GM23338 (cell line): Measurements from ENCODE around the gene PHRF1.

ENCODE experiments used
- CREB1 ChIP-seq: fragments of 250-450 bp; sonication (Bioruptor Pico); IDR thresholded peaks from 2 replicates; pipeline ENCODE4 v1.5.0; 2020; ENCODE audit warnings: low read depth, mild to moderate bottlenecking, moderate library complexity
- EZH2 ChIP-seq: fragments of 200-600 bp; sonication (generic); IDR thresholded peaks from one replicate; pipeline ENCODE4 v1.8.0; 2017; ENCODE audit warnings: antibody characterized with exemption, mild to moderate bottlenecking, low read depth; ENCODE audit not compliant: unreplicated experiment
- EZH2phosphoT487 ChIP-seq: fragments of 200-600 bp; sonication (generic); IDR thresholded peaks from one replicate; pipeline ENCODE4 v1.8.1; 2018; ENCODE audit warnings: antibody characterized with exemption; ENCODE audit not compliant: unreplicated experiment
- JUNB ChIP-seq: IDR thresholded peaks from one replicate; pipeline ENCODE4 v1.6.1; 2016; ENCODE audit warnings: antibody characterized with exemption; ENCODE audit not compliant: unreplicated experiment
- NANOG ChIP-seq: IDR thresholded peaks from 2 replicates; pipeline ENCODE4 v1.6.1; 2016; ENCODE audit warnings: antibody characterized with exemption, borderline replicate concordance
- POLR2AphosphoS5 ChIP-seq: IDR thresholded peaks from 2 replicates; pipeline ENCODE4 v1.6.1; 2016; ENCODE audit warnings: antibody characterized with exemption, low read depth
- STAT1 ChIP-seq: IDR thresholded peaks from one replicate; pipeline ENCODE4 v1.6.1; 2016; ENCODE audit warnings: antibody characterized with exemption; ENCODE audit not compliant: unreplicated experiment
- ZNF114 ChIP-seq: fragments of 250-450 bp; sonication (Bioruptor Pico); IDR thresholded peaks from 2 replicates; pipeline ENCODE4 v1.5.0; 2020; ENCODE audit warnings: mild to moderate bottlenecking, moderate library complexity
- ZNF331 ChIP-seq: fragments of 250-450 bp; sonication (Bioruptor Pico); IDR thresholded peaks from 2 replicates; pipeline ENCODE4 v1.5.0; 2020; ENCODE audit warnings: low read depth, mild to moderate bottlenecking, moderate library complexity
- TF ChIP-seq, protein P1 (sequence below), 2 experiments: fragments of 200-600 bp in 1 of 2; sonication (generic) in 1 of 2; conservative IDR thresholded peaks; 2 replicates each; pipeline versions ENCODE4 v1.5.1 to v1.6.1; 2016 to 2017; ENCODE audit warnings: antibody characterized with exemption in 2 of 2, low read depth in 2 of 2, mild to moderate bottlenecking in 2 of 2, moderate library complexity in 1 of 2
- TF ChIP-seq, protein P2 (sequence below): IDR thresholded peaks from one replicate; pipeline ENCODE4 v1.6.1; 2018; ENCODE audit warnings: antibody characterized with exemption; ENCODE audit not compliant: unreplicated experiment
- TF ChIP-seq, protein P3 (sequence below): IDR thresholded peaks from 2 replicates; pipeline ENCODE4 v1.6.1; 2016; ENCODE audit warnings: antibody characterized with exemption
- TF ChIP-seq, protein P4 (sequence below): fragments of 250-450 bp; sonication (Bioruptor Pico); IDR thresholded peaks from 2 replicates; pipeline ENCODE4 v1.5.0; 2020; ENCODE audit warnings: mild to moderate bottlenecking, moderate library complexity

DNA sequence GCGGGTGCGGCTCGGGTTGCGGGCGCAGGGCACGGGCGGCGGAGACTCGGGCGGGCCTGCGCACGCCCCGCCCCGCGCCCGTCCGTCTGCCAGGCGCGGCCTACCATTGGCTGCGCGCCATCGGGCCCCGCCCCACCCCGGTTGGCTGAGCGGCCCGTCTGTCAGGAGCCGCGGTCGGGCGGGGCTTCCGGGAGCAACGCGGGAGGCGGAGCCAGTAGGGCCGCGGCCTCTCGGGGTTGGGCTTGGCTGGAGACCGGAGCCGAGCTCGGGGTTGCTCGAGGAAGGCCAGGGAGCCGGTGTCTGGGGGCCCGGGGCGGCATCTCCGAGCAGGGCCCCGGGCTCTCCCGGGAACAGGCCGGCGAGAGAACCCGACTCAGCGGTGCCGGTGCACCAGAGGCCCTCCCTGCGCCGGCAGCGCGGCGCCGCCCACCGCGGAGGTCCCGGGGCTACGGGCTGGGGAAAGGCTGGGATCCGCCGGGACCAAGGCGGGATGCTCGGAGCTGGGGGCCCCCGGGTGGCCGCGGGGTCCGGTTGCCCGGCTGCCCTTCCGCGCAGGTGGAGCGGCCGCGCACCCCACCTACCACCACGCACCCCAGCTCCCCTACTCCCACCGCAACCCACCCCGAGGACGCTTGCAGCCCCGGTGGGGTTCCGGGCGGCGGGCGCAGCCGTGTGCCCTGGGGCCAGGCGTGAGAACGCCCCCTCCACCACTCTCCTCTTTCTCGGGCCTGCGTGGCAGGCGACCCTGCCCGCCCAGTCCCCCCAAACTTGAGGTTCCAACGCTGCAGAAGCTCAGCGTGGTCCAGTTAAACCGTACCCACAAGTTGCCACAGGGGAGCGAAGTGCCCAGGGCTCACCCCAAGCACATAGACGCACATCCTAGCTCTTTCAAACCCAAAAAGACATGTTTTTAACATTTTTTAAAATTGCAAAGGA, 40.5 kb upstream of the PHRF1 start, which contains the start of gene HRAS:
- TF ChIP-seq, protein P1, sequence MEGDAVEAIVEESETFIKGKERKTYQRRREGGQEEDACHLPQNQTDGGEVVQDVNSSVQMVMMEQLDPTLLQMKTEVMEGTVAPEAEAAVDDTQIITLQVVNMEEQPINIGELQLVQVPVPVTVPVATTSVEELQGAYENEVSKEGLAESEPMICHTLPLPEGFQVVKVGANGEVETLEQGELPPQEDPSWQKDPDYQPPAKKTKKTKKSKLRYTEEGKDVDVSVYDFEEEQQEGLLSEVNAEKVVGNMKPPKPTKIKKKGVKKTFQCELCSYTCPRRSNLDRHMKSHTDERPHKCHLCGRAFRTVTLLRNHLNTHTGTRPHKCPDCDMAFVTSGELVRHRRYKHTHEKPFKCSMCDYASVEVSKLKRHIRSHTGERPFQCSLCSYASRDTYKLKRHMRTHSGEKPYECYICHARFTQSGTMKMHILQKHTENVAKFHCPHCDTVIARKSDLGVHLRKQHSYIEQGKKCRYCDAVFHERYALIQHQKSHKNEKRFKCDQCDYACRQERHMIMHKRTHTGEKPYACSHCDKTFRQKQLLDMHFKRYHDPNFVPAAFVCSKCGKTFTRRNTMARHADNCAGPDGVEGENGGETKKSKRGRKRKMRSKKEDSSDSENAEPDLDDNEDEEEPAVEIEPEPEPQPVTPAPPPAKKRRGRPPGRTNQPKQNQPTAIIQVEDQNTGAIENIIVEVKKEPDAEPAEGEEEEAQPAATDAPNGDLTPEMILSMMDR (conservative IDR thresholded peaks at IDR 0.05; ENCODE audit: low read depth in 2 of 2): no peak
- peak; percentile 87 for TF ChIP-seq POLR2AphosphoS5
- no peak for TF ChIP-seq EZH2phosphoT487
- TF ChIP-seq, protein P2, sequence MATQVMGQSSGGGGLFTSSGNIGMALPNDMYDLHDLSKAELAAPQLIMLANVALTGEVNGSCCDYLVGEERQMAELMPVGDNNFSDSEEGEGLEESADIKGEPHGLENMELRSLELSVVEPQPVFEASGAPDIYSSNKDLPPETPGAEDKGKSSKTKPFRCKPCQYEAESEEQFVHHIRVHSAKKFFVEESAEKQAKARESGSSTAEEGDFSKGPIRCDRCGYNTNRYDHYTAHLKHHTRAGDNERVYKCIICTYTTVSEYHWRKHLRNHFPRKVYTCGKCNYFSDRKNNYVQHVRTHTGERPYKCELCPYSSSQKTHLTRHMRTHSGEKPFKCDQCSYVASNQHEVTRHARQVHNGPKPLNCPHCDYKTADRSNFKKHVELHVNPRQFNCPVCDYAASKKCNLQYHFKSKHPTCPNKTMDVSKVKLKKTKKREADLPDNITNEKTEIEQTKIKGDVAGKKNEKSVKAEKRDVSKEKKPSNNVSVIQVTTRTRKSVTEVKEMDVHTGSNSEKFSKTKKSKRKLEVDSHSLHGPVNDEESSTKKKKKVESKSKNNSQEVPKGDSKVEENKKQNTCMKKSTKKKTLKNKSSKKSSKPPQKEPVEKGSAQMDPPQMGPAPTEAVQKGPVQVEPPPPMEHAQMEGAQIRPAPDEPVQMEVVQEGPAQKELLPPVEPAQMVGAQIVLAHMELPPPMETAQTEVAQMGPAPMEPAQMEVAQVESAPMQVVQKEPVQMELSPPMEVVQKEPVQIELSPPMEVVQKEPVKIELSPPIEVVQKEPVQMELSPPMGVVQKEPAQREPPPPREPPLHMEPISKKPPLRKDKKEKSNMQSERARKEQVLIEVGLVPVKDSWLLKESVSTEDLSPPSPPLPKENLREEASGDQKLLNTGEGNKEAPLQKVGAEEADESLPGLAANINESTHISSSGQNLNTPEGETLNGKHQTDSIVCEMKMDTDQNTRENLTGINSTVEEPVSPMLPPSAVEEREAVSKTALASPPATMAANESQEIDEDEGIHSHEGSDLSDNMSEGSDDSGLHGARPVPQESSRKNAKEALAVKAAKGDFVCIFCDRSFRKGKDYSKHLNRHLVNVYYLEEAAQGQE: no peak
- no peak for TF ChIP-seq EZH2
- no peak for TF ChIP-seq JUNB
- TF ChIP-seq CREB1: peak; percentile 51; the same call in 1 of the 2 replicates
- TF ChIP-seq ZNF114 (CRISPR knock-in tag): no peak
- TF ChIP-seq NANOG: no peak
- TF ChIP-seq, protein P3, sequence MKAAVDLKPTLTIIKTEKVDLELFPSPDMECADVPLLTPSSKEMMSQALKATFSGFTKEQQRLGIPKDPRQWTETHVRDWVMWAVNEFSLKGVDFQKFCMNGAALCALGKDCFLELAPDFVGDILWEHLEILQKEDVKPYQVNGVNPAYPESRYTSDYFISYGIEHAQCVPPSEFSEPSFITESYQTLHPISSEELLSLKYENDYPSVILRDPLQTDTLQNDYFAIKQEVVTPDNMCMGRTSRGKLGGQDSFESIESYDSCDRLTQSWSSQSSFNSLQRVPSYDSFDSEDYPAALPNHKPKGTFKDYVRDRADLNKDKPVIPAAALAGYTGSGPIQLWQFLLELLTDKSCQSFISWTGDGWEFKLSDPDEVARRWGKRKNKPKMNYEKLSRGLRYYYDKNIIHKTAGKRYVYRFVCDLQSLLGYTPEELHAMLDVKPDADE: no peak
- no peak for TF ChIP-seq ZNF331 (CRISPR knock-in tag)
- TF ChIP-seq STAT1: no peak
- TF ChIP-seq, protein P4, sequence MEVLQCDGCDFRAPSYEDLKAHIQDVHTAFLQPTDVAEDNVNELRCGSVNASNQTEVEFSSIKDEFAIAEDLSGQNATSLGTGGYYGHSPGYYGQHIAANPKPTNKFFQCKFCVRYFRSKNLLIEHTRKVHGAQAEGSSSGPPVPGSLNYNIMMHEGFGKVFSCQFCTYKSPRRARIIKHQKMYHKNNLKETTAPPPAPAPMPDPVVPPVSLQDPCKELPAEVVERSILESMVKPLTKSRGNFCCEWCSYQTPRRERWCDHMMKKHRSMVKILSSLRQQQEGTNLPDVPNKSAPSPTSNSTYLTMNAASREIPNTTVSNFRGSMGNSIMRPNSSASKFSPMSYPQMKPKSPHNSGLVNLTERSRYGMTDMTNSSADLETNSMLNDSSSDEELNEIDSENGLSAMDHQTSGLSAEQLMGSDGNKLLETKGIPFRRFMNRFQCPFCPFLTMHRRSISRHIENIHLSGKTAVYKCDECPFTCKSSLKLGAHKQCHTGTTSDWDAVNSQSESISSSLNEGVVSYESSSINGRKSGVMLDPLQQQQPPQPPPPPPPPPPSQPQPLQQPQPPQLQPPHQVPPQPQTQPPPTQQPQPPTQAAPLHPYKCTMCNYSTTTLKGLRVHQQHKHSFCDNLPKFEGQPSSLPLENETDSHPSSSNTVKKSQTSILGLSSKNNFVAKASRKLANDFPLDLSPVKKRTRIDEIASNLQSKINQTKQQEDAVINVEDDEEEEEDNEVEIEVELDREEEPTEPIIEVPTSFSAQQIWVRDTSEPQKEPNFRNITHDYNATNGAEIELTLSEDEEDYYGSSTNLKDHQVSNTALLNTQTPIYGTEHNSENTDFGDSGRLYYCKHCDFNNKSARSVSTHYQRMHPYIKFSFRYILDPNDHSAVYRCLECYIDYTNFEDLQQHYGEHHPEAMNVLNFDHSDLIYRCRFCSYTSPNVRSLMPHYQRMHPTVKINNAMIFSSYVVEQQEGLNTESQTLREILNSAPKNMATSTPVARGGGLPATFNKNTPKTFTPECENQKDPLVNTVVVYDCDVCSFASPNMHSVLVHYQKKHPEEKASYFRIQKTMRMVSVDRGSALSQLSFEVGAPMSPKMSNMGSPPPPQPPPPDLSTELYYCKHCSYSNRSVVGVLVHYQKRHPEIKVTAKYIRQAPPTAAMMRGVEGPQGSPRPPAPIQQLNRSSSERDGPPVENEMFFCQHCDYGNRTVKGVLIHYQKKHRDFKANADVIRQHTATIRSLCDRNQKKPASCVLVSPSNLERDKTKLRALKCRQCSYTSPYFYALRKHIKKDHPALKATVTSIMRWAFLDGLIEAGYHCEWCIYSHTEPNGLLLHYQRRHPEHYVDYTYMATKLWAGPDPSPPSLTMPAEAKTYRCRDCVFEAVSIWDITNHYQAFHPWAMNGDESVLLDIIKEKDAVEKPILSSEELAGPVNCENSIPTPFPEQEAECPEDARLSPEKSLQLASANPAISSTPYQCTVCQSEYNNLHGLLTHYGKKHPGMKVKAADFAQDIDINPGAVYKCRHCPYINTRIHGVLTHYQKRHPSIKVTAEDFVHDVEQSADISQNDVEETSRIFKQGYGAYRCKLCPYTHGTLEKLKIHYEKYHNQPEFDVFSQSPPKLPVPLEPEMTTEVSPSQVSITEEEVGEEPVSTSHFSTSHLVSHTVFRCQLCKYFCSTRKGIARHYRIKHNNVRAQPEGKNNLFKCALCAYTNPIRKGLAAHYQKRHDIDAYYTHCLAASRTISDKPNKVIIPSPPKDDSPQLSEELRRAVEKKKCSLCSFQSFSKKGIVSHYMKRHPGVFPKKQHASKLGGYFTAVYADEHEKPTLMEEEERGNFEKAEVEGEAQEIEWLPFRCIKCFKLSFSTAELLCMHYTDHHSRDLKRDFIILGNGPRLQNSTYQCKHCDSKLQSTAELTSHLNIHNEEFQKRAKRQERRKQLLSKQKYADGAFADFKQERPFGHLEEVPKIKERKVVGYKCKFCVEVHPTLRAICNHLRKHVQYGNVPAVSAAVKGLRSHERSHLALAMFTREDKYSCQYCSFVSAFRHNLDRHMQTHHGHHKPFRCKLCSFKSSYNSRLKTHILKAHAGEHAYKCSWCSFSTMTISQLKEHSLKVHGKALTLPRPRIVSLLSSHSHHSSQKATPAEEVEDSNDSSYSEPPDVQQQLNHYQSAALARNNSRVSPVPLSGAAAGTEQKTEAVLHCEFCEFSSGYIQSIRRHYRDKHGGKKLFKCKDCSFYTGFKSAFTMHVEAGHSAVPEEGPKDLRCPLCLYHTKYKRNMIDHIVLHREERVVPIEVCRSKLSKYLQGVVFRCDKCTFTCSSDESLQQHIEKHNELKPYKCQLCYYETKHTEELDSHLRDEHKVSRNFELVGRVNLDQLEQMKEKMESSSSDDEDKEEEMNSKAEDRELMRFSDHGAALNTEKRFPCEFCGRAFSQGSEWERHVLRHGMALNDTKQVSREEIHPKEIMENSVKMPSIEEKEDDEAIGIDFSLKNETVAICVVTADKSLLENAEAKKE (CRISPR knock-in tag): no peak
